GM12875 (cell line): ENCODE data around the gene POMC.

ENCODE experiments used
- H3K4me3 ChIP-seq: one replicate; pipeline ENCODE4 v1.5.1; 2011; ENCODE audit warnings: low read depth, low read length, control low read depth
- TF ChIP-seq, protein P1 (sequence below): IDR thresholded peaks from 2 replicates; pipeline ENCODE4 v1.5.1; 2011; ENCODE audit warnings: low read depth, mild to moderate bottlenecking, control low read depth, inconsistent platforms, low read length, moderate library complexity, borderline replicate concordance; ENCODE audit not compliant: insufficient read depth

The POMC gene

DNA sequence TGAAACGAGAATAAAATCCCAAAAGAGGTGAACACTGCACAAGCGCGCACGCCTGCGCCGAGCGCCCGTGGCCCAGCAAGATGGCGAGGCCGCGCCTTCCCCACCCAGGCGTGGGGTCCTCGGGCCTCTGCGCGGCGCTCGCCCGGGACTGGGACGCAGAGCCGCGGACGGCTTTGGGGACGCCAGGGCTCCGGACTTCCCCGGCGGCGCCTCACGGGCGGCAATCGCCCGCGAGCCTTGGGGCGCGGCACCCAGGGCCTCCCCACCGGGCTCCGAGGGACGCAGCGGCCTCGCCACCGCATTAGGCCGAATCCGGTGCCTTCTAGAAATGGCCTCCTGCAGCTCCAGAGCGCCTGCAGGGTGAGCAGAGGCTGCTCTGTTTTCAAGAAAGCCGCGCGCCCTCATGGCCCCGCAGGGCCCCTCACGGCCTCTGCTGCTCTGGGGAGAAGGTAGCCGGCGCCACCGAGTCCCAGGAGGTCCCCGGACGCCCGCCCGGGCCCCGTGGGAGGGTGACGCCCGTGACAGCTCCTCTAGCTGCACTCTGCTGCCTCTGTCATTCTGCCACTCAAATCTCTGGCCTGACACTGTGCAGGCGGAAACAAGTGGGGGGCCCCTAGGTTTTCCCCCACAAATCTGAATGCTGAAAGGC is 35.9 kb upstream of the POMC start:
- H3K4me3 ChIP-seq, result peak overlapping the region; percentile 41
- TF ChIP-seq, protein P1, sequence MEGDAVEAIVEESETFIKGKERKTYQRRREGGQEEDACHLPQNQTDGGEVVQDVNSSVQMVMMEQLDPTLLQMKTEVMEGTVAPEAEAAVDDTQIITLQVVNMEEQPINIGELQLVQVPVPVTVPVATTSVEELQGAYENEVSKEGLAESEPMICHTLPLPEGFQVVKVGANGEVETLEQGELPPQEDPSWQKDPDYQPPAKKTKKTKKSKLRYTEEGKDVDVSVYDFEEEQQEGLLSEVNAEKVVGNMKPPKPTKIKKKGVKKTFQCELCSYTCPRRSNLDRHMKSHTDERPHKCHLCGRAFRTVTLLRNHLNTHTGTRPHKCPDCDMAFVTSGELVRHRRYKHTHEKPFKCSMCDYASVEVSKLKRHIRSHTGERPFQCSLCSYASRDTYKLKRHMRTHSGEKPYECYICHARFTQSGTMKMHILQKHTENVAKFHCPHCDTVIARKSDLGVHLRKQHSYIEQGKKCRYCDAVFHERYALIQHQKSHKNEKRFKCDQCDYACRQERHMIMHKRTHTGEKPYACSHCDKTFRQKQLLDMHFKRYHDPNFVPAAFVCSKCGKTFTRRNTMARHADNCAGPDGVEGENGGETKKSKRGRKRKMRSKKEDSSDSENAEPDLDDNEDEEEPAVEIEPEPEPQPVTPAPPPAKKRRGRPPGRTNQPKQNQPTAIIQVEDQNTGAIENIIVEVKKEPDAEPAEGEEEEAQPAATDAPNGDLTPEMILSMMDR, result 0 out of 2 replicates have a peak, but pooled peaks have one; percentile 9

GRCh38 chr2:25202275-25202674 is 33.9 kb upstream of the POMC start:
- TF ChIP-seq, protein P1, result no peak
- no peak overlapping the region for H3K4me3 ChIP-seq

DNA sequence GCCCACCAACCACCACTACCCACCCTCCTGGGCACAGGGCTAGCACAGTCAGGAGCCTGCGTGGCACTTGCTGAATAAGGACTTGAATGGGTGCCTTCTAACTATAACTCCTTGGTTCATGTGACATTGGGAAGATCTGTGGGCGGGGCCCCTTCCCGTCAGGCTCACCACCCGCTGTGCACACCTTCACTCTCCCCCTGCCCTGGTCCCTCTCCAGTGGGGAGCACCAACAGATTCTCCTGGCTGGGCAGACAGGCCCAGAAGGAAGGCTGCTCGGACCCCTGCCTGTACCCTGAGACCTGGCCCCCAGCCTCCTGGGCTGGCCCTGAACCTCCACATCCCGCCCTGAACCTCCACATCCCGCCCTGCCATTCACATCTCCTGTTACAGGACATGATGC is 33.4 kb upstream of the POMC start:
- no peak overlapping the region for H3K4me3 ChIP-seq
- TF ChIP-seq, protein P1, result no peak

DNA sequence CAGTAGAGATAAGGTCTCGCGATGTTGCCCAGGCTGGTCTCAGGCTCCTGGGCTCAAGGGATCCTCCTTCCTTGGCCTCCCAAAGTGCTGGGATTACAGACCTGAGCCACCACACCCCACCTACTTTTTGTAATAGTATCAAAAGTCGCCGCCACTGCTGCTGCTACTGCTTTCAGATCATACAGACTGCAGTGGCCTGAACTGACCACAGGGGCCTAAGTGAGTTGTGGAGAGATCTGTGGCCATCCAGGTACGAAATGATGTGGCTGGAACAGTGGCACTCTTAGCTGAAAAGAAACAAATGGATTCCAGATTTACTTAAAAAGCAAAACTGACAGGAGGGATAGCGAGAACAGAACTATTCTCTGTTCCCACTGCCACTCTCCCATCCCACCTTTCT is 32.9 kb upstream of the POMC start:
- TF ChIP-seq, protein P1, result peak; percentile 51; the same call in 1 of the 2 replicates
- H3K4me3 ChIP-seq, result no peak overlapping the region

DNA sequence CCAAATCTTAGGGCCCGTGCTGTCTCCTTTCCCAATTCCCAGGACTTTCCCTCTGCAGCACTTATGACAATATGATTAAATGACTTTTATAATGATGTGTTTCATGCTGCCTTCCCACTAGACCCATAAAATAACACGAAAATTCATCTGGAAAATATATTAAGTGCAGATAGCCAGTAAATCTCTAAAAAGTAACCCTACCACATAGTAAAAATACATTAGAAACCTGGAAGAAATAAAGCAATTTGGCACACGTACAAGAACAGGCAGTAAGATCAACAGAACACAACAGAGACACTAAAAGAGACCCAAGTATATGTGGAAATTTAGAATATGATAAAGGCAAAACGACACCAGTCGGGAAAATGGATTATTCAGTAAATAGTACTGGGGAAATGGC is 30.2 kb upstream of the POMC start:
- TF ChIP-seq, protein P1, result no peak
- no peak overlapping the region for H3K4me3 ChIP-seq

DNA sequence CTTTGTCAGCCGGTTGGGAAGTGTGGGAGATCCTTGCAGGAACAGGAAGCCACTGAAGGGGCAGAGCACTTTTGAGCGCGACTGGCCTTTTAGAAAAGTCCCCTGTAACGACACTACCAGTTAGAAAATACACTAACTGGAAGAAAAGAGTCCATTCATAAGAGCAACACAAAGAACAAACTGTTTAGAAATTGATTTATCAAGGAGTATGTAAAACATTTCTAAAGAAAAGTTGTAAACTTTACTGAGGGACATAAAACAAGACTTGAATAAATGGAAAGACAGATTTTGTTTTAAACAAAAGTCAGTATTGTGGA is 29.8 kb upstream of the POMC start:
- TF ChIP-seq, protein P1, result no peak
- H3K4me3 ChIP-seq, result no peak overlapping the region

GRCh38 chr2:25197336-25198208 is 29.2 kb upstream of the POMC start:
- no peak overlapping the region for H3K4me3 ChIP-seq
- TF ChIP-seq, protein P1, result no peak
